ENCODE results near the gene ITPR3. TPM values are rescaled to one million over a fixed set of nuclear protein-coding genes. Genes with fewer than 3 reads are reported as not detected.

ITPR3 gene
- total RNA-seq, 1 donor from 2014 or later, result 69.3 TPM

GRCh38 chr6:33642897-33643296 is 21.8 kb downstream of the ITPR3 start:
- H3K4me3 ChIP-seq (ENCODE audit: low read depth, low read length), result no peak overlapping the region
- DNase-seq (ENCODE audit: low read depth), result no peak
- TF ChIP-seq, protein P1, sequence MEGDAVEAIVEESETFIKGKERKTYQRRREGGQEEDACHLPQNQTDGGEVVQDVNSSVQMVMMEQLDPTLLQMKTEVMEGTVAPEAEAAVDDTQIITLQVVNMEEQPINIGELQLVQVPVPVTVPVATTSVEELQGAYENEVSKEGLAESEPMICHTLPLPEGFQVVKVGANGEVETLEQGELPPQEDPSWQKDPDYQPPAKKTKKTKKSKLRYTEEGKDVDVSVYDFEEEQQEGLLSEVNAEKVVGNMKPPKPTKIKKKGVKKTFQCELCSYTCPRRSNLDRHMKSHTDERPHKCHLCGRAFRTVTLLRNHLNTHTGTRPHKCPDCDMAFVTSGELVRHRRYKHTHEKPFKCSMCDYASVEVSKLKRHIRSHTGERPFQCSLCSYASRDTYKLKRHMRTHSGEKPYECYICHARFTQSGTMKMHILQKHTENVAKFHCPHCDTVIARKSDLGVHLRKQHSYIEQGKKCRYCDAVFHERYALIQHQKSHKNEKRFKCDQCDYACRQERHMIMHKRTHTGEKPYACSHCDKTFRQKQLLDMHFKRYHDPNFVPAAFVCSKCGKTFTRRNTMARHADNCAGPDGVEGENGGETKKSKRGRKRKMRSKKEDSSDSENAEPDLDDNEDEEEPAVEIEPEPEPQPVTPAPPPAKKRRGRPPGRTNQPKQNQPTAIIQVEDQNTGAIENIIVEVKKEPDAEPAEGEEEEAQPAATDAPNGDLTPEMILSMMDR (conservative IDR thresholded peaks at IDR 0.05; ENCODE audit: low read depth, low read length), result no peak

- DNase-seq (ENCODE audit: low read depth), result no peak
- H3K4me3 ChIP-seq (ENCODE audit: low read depth, low read length), result no peak overlapping the region
- TF ChIP-seq, protein P1 (conservative IDR thresholded peaks at IDR 0.05; ENCODE audit: low read depth, low read length), result no peak
Observed at GRCh38 chr6:33651403-33651802, 30.3 kb downstream of the ITPR3 start.

GRCh38 chr6:33652002-33652401 is 30.9 kb downstream of the ITPR3 start:
- DNase-seq (ENCODE audit: low read depth), result no peak
- H3K4me3 ChIP-seq (ENCODE audit: low read depth, low read length), result no peak overlapping the region
- TF ChIP-seq, protein P1 (conservative IDR thresholded peaks at IDR 0.05; ENCODE audit: low read depth, low read length), result no peak

DNA sequence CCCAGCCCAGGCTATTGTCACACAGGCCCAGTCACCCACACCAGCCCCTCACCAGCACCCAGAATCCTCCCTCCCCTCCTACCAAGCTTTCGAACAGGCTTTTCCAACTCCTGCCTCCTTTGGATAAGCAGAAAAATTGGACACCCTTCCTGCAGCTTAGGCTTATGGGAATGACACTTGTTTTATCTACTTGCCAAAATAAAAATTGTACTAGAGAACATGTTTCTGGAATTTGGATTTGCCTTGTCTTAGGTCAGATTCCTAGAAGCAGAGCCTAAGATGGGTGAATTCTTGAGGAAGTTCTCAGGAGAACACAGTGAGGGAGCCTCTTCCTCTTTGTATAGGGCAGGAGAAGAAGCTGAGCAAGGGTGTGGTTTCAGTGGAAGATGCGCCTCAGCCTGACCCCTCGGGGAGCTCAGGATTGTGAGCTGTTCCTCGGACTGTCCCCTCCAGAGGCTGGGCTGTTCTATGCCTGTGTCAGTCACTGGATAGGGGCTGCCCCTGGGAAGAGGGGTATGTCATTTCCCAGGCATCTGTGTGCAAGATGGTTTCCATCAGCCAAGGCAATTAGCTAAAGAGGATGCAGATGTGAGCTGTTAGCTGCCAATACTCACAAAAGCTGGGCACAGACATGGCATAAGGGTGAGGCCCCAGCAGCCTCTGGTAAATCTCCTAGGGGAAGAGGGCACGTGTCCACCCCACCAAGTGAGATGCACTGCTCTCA is 33.9 kb downstream of the ITPR3 start:
- TF ChIP-seq, protein P1 (conservative IDR thresholded peaks at IDR 0.05; ENCODE audit: low read depth, low read length), result no peak
- no peak overlapping the region for H3K4me3 ChIP-seq (ENCODE audit: low read depth, low read length)
- no peak for DNase-seq (ENCODE audit: low read depth)

DNA sequence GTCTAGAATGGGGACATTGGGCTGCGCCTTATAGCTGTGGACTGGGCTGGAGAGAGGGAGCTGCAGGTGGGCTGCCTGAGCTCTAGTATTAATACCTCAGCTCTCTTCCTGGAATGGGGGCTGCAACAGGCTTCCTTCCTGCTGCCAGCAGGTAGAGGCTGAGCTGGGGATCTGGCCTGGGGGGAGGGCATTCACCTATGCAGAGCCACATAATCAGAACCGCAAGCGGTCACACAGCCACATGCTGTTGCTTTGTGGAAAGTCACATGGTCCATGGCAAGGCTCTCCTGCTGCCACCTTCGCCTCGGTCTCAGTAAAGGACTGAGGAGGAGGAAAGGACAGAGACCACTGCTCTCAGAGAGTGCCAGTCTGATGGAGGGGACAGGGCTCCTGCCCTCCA is 35.7 kb downstream of the ITPR3 start:
- TF ChIP-seq, protein P1 (conservative IDR thresholded peaks at IDR 0.05; ENCODE audit: low read depth, low read length), result no peak
- H3K4me3 ChIP-seq (ENCODE audit: low read depth, low read length), result no peak overlapping the region
- DNase-seq (ENCODE audit: low read depth), result no peak

- no peak overlapping the region for H3K4me3 ChIP-seq (ENCODE audit: low read depth, low read length)
- DNase-seq (ENCODE audit: low read depth), result no peak
- TF ChIP-seq, protein P1 (conservative IDR thresholded peaks at IDR 0.05; ENCODE audit: low read depth, low read length), result no peak
Observed at GRCh38 chr6:33658982-33659689, 38.0 kb downstream of the ITPR3 start.

All from epithelial cell of proximal tubule (primary cell).